Stimulated activated naive CD8-positive, alpha-beta T cell treated with anti-CD3 and anti-CD28 coated beads, Interleukin-15, amount 100 ng/mL, for 72 hours (primary cell): ENCODE data around the gene TNFRSF6B.

Experiments
- ATAC-seq: fragments of 150-1000 bp; cut with Tn5 transposase; 2 replicates; pipeline ENCODE4 v1.10.0; 2021; ENCODE audit warnings: mild to moderate bottlenecking, moderate library complexity
- DNase-seq, 2 donors: peaks; one replicate each; pipeline ENCODE4 v3.0.0; 2021 to 2022
- H3K27ac Mint-ChIP-seq, 2 donors: one replicate each; pipeline ENCODE4 v1.8.0; 2022; ENCODE audit warnings: mild to moderate bottlenecking in 2 of 2, mixed read lengths in 2 of 2, moderate library complexity in 2 of 2
- H3K27me3 Mint-ChIP-seq: one replicate; pipeline ENCODE4 v1.8.0; 2022; ENCODE audit warnings: mixed read lengths
- H3K4me1 Mint-ChIP-seq: one replicate; pipeline ENCODE4 v1.8.0; 2022; ENCODE audit warnings: mild to moderate bottlenecking, mixed read lengths
- H3K4me3 Mint-ChIP-seq, 2 donors: one replicate each; pipeline ENCODE4 v1.8.0; 2022; ENCODE audit warnings: mild to moderate bottlenecking in 2 of 2, mixed read lengths in 2 of 2, moderate library complexity in 1 of 2
- H3K9me3 Mint-ChIP-seq, 2 donors: one replicate each; pipeline ENCODE4 v1.8.0; 2022; ENCODE audit warnings: mixed read lengths in 2 of 2

The TNFRSF6B gene

GRCh38 chr20:63688228-63689045 is 8.0 kb upstream of the TNFRSF6B start:
- no peak for ATAC-seq
- peak overlapping the region in 1 of 2 donors; percentile 54 for H3K27ac Mint-ChIP-seq
- no peaks in the 10 kb centered on the region for H3K27me3 Mint-ChIP-seq

GRCh38 chr20:63689046-63690002 is 7.1 kb upstream of the TNFRSF6B start:
- Mint-ChIP-seq H3K27ac (no peak overlapping the region), H3K9me3 (no peaks in the 10 kb centered on the region), H3K27me3 (no peaks in the 10 kb centered on the region), H3K4me3 (no peak overlapping the region), H3K4me1 (peaks cover 49% of the 10 kb centered on the region)
- ATAC-seq (no peak), DNase-seq (no peak)

More at GRCh38 chr20:63688228-63689045, 8.0 kb upstream of the TNFRSF6B start:
- Mint-ChIP-seq H3K4me1 (peaks cover 42% of the 10 kb centered on the region), H3K4me3 (no peak overlapping the region), H3K9me3 (no peaks in the 10 kb centered on the region)
- DNase-seq: peak in 1 of 2 donors; percentile 9

GRCh38 chr20:63690003-63690897 is 6.2 kb upstream of the TNFRSF6B start:
- DNase-seq: no peak
- Mint-ChIP-seq H3K4me3 (no peak overlapping the region), H3K4me1 (peaks cover 41% of the 10 kb centered on the region), H3K27me3 (no peaks in the 10 kb centered on the region), H3K9me3 (no peaks in the 10 kb centered on the region), H3K27ac (peak overlapping the region in 1 of 2 donors; percentile 42)
- ATAC-seq: peak; percentile 7

GRCh38 chr20:63690898-63691710 is 5.3 kb upstream of the TNFRSF6B start:
- Mint-ChIP-seq H3K27ac (peak overlapping the region in 1 of 2 donors; percentile 77), H3K27me3 (no peaks in the 10 kb centered on the region), H3K4me1 (peaks cover 37% of the 10 kb centered on the region), H3K9me3 (no peaks in the 10 kb centered on the region), H3K4me3 (peak overlapping the region in 1 of 2 donors; percentile 39)
- no peak for DNase-seq
- ATAC-seq: no peak

GRCh38 chr20:63691711-63692435 is 4.6 kb upstream of the TNFRSF6B start:
- DNase-seq: no peak
- peak overlapping the region in 1 of 2 donors; percentile 77 for H3K27ac Mint-ChIP-seq

GRCh38 chr20:63692436-63693082 is 3.9 kb upstream of the TNFRSF6B start:
- Mint-ChIP-seq H3K27ac (peak overlapping the region; percentile 19 to 94), H3K9me3 (no peaks in the 10 kb centered on the region), H3K4me1 (peaks cover 37% of the 10 kb centered on the region), H3K27me3 (no peaks in the 10 kb centered on the region), H3K4me3 (no peak overlapping the region)
- ATAC-seq (no peak), DNase-seq (no peak)

More at GRCh38 chr20:63691711-63692435, 4.6 kb upstream of the TNFRSF6B start:
- Mint-ChIP-seq H3K27me3 (no peaks in the 10 kb centered on the region), H3K9me3 (no peaks in the 10 kb centered on the region), H3K4me3 (peak overlapping the region in 1 of 2 donors; percentile 39), H3K4me1 (peaks cover 37% of the 10 kb centered on the region)
- ATAC-seq: no peak

GRCh38 chr20:63693083-63693732 is 3.2 kb upstream of the TNFRSF6B start:
- Mint-ChIP-seq H3K4me1 (peaks cover 40% of the 10 kb centered on the region), H3K27ac (peak overlapping the region in 1 of 2 donors; percentile 94), H3K9me3 (no peaks in the 10 kb centered on the region), H3K27me3 (no peaks in the 10 kb centered on the region), H3K4me3 (no peak overlapping the region)
- ATAC-seq (no peak), DNase-seq (no peak)

GRCh38 chr20:63693733-63694583 is 2.5 kb upstream of the TNFRSF6B start:
- ATAC-seq (no peak), DNase-seq (no peak)
- peaks cover 44% of the 10 kb centered on the region for H3K4me1 Mint-ChIP-seq
- H3K27ac Mint-ChIP-seq: peak overlapping the region in 1 of 2 donors; percentile 99
- no peaks in the 10 kb centered on the region for H3K27me3 Mint-ChIP-seq
- peak overlapping the region in 1 of 2 donors; percentile 61 for H3K4me3 Mint-ChIP-seq
- no peaks in the 10 kb centered on the region for H3K9me3 Mint-ChIP-seq

GRCh38 chr20:63694584-63695423 is 1.6 kb upstream of the TNFRSF6B start:
- H3K4me3 Mint-ChIP-seq: no peak overlapping the region
- peaks cover 53% of the 10 kb centered on the region for H3K4me1 Mint-ChIP-seq
- ATAC-seq (no peak), DNase-seq (no peak)
- H3K27ac Mint-ChIP-seq: no peak overlapping the region
- no peaks in the 10 kb centered on the region for H3K9me3 Mint-ChIP-seq
- H3K27me3 Mint-ChIP-seq: no peaks in the 10 kb centered on the region

GRCh38 chr20:63695424-63696305 is 787 bp upstream of the TNFRSF6B start:
- no peak for DNase-seq
- no peak for ATAC-seq
- Mint-ChIP-seq H3K27ac (peak overlapping the region in 1 of 2 donors; percentile 44), H3K27me3 (no peaks in the 10 kb centered on the region), H3K4me3 (peak overlapping the region in 1 of 2 donors; percentile 67), H3K4me1 (peaks cover 62% of the 10 kb centered on the region), H3K9me3 (no peaks in the 10 kb centered on the region)

- Mint-ChIP-seq H3K9me3 (no peaks in the 10 kb centered on the region), H3K27ac (peak overlapping the region in 1 of 2 donors; percentile 44), H3K27me3 (no peaks in the 10 kb centered on the region), H3K4me3 (peak overlapping the region in 1 of 2 donors; percentile 67), H3K4me1 (peaks cover 60% of the 10 kb centered on the region)
- ATAC-seq (peak; percentile 61), DNase-seq (no peak)
These were observed 185 bp upstream of the TNFRSF6B start for GRCh38 chr20:63696306-63696627.
